ENCODE measurements around the gene PRUNE1.

PRUNE1 gene

DNA sequence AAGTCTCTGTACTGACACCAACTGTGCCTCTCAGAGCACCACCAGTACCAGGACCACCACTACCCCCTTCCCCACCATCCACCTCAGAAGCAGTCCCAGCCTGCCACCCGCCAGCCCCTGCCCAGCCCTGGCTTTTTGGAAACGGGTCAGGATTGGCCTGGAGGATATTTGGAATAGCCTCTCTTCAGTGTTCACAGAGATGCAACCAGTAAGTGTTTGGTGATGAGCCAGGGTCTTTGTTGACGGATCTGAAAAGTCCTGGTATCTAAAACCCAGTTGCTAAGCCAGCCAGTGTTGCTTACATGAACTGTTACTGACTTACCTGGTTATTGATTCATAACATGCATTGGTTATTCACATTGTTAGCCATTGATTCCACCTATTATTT, 40.4 kb downstream of the PRUNE1 start:
- TF ChIP-seq, protein P1, sequence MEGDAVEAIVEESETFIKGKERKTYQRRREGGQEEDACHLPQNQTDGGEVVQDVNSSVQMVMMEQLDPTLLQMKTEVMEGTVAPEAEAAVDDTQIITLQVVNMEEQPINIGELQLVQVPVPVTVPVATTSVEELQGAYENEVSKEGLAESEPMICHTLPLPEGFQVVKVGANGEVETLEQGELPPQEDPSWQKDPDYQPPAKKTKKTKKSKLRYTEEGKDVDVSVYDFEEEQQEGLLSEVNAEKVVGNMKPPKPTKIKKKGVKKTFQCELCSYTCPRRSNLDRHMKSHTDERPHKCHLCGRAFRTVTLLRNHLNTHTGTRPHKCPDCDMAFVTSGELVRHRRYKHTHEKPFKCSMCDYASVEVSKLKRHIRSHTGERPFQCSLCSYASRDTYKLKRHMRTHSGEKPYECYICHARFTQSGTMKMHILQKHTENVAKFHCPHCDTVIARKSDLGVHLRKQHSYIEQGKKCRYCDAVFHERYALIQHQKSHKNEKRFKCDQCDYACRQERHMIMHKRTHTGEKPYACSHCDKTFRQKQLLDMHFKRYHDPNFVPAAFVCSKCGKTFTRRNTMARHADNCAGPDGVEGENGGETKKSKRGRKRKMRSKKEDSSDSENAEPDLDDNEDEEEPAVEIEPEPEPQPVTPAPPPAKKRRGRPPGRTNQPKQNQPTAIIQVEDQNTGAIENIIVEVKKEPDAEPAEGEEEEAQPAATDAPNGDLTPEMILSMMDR (IDR thresholded peaks at IDR 0.05; ENCODE audit: insufficient read depth, low read length, poor library complexity, severe bottlenecking) = no peak
- no peaks in the 10 kb centered on the region for H3K27me3 ChIP-seq (replicated peaks; ENCODE audit: control insufficient read depth, insufficient read depth, low read length)
- DNase-seq (ENCODE audit: extremely low read depth, insufficient read length) = no peak
- H3K36me3 ChIP-seq (ENCODE audit: control insufficient read depth, insufficient read depth, low read length) = peaks cover 7% of the 10 kb centered on the region
- peak overlapping the region; percentile 68 for H3K4me3 ChIP-seq (replicated peaks; ENCODE audit: low read depth, low read length)

DNA sequence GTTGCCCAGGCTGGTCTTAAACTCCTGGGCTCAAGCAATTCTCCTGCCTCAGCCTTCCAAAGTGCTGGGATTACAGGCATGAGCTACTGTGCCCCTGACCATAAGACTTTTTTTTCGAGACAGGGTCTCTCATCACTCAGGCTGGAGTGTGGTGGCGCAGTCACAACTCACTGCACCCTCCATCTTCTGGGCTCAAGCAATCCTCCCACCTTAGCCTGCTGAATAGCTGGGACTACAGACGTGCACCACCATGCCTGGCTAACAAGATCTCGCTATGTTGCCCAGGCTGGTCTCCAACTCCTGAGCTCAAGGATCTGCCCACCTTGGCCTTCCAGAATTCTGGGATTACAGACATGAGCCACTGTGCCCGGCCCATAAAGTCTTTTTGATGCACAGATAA, 41.2 kb downstream of the PRUNE1 start:
- TF ChIP-seq, protein P1 (IDR thresholded peaks at IDR 0.05; ENCODE audit: insufficient read depth, low read length, poor library complexity, severe bottlenecking) = no peak
- DNase-seq (ENCODE audit: extremely low read depth, insufficient read length) = no peak
- H3K27me3 ChIP-seq (replicated peaks; ENCODE audit: control insufficient read depth, insufficient read depth, low read length) = no peaks in the 10 kb centered on the region
- H3K36me3 ChIP-seq (ENCODE audit: control insufficient read depth, insufficient read depth, low read length) = peaks cover 11% of the 10 kb centered on the region
- no peak overlapping the region for H3K4me3 ChIP-seq (replicated peaks; ENCODE audit: low read depth, low read length)

DNA sequence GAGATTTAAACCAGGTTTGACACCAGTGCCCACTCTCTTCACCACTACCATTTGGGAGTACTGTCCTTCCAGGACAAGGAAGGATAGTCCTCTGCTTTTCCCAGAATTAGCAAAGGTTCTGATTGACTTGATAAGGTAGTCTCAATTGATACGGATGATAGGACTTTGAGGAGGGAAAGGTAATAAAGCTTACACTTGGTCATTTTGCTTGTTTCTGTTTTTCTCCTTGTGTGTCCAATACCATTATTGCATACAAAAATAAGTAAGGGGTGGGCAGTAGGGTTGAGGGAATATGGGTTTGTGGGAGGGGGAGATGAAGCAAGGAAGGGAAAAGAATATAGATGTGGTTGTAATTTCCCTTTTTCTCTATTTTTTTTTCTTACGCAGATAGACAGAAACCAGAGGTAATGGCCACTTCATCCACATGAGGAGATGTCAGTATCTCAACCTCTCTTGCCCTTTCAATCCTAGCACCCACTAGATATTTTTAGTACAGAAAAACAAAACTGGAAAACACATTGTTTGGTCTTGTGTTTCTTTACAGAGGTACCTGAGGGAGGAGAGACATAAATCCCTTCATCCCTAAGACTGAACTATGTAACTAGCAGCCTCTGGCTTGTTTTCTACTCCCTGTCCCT, 41.9 kb downstream of the PRUNE1 start:
- Histone ChIP-seq H3K27me3 (replicated peaks; ENCODE audit: control insufficient read depth, insufficient read depth, low read length) (no peaks in the 10 kb centered on the region), H3K4me3 (replicated peaks; ENCODE audit: low read depth, low read length) (no peak overlapping the region), H3K36me3 (ENCODE audit: control insufficient read depth, insufficient read depth, low read length) (peaks cover 15% of the 10 kb centered on the region)
- TF ChIP-seq, protein P1 (IDR thresholded peaks at IDR 0.05; ENCODE audit: insufficient read depth, low read length, poor library complexity, severe bottlenecking) = no peak
- DNase-seq (ENCODE audit: extremely low read depth, insufficient read length) = no peak

DNA sequence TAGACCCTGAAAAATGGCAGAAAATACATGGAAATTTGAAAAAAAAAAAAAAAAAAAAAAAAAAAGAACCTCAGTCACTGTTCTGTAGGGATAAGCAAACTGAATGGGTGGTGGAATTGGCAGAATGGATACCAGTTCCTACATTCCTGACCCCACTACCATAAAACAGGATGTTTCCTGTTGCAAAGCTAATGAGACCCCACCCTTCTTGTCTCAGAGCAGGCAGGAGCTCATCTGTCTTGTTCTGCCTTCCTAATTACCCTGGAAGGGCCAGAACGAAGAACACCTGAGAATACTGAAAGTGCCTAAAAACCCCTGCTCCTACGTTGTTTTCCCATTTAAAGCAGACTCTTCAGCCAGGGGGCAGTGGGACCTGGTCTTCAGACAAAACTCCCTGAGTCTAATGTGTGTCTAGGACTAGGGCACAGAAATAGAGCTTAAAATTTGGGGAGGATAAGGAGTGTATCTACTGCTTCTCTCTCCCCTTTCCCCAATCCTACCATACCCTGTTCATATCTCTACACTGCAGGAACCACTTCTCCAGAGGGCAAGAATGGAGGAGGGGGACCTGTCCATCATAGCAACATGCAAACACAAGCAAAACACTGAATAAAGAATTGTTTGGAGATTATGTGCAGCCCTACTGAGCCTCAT, 43.2 kb downstream of the PRUNE1 start:
- TF ChIP-seq, protein P1 (IDR thresholded peaks at IDR 0.05; ENCODE audit: insufficient read depth, low read length, poor library complexity, severe bottlenecking) = no peak
- Histone ChIP-seq H3K4me3 (replicated peaks; ENCODE audit: low read depth, low read length) (no peak overlapping the region), H3K36me3 (ENCODE audit: control insufficient read depth, insufficient read depth, low read length) (peaks cover 25% of the 10 kb centered on the region), H3K27me3 (replicated peaks; ENCODE audit: control insufficient read depth, insufficient read depth, low read length) (no peaks in the 10 kb centered on the region)
- no peak for DNase-seq (ENCODE audit: extremely low read depth, insufficient read length)

DNA sequence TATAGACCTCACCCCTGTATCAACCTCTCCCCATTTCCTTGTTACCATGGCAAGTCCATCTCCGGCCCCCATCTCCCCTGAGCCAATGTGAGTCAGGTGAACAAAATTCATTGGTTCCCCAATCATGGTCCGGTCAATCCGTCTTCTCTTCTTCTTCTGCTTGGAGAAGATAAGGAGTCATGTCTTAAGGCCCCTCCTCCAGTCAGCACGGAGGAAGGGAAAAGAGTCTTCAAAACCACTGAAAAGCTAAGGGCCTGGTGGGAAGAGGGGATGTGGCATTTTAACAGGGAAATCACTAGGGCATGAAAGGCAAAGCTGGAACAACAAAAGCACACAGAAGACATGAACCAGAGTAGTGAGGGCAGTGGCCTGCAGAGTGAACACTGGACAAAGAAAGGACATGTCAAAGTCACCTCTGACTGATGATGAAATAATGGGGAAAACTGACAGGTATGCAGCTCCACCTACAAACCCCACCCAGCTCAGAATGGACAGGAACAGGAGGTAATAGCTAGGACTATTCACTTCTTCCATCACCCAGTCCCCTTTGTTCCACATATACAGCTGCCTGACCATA, 46.8 kb downstream of the PRUNE1 start:
- no peak for DNase-seq (ENCODE audit: extremely low read depth, insufficient read length)

More for the DNA sequence above, 46.8 kb downstream of the PRUNE1 start:
- TF ChIP-seq, protein P1 (IDR thresholded peaks at IDR 0.05; ENCODE audit: insufficient read depth, low read length, poor library complexity, severe bottlenecking) = no peak
- Histone ChIP-seq H3K36me3 (ENCODE audit: control insufficient read depth, insufficient read depth, low read length) (peaks cover 25% of the 10 kb centered on the region), H3K27me3 (replicated peaks; ENCODE audit: control insufficient read depth, insufficient read depth, low read length) (no peaks in the 10 kb centered on the region), H3K4me3 (replicated peaks; ENCODE audit: low read depth, low read length) (no peak overlapping the region)
